ENCODE results near the gene CFAP20.

CFAP20 gene

GRCh38 chr16:58129097-58129936 lies at the start of gene CFAP20:
TSS of gene CFAP20 (minus strand) at chr16:58129381. CDS start at chr16:58129115, 266 bp downstream.
- peak; percentile 99 for DNase-seq

- DNase-seq = no peak
These were observed 48.2 kb upstream of the CFAP20 start for GRCh38 chr16:58177353-58177710.

GRCh38 chr16:58176608-58177352 lies 47.6 kb upstream of the CFAP20 start:
- DNase-seq = no peak

DNA sequence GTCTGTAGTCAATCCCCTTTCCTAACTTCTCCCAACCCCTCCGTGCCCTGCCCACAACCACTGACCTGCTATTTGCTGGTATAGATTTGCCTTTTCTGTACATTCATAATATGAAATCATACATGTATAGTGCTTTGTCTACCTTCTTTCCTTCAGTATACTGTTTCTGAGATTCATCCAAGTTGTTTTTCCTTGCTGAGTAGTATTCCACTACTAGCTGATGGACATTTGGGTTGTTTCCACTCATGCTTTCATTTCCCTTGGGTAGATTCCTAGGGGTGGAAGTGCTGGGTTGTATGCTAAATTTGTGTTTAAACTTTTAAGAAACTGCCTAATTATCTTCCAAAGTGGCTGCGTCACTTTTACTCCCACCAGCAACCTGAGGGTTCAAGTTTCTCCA lies 41.0 kb upstream of the CFAP20 start:
- no peak for DNase-seq

DNA sequence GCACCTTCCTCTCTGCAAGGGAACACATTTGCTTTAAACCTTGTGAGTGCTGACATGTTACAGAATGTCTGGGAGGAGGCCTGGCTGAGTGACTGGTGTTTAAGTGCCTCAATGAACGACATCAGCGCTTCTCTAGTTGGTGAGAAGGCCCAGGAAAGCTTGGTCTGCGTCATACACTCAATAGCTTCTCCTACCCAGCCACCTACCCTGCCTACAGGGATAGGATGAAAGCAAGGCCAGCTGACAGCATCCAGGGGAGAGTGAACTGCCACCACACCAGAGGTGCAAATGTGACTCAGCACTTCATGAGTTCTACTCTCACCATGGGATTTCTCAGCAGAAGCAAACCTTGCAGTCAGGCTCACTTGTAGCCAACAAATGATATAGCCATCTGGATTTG lies 31.7 kb upstream of the CFAP20 start:
- no peak for DNase-seq

- no peak for DNase-seq
These were observed 29.5 kb upstream of the CFAP20 start for GRCh38 chr16:58158725-58159124.

GRCh38 chr16:58157951-58158540 lies 28.9 kb upstream of the CFAP20 start:
- no peak for DNase-seq

DNA sequence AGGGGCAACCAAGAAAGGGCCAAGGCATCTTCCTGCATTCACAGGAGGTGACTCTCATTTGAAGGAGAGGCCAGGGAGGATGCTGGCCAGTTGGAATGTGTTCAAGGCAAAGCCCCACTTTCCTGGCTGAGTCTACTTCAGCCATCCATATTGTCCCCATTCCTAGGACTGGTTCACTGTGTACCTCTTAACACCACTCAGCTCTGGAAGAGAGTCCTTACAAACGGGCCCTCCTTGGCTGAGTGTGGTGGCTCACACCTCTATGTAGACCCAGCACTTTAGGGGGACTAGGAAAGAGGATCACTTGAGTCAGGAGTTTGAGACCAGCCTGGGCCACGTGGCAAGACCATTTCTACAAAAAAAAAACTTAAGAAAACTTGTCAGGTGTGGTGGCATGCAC lies 28.1 kb upstream of the CFAP20 start:
- no peak for DNase-seq

GRCh38 chr16:58155839-58156238 lies 26.7 kb upstream of the CFAP20 start:
- DNase-seq = no peak

- DNase-seq = no peak
These were observed 25.2 kb upstream of the CFAP20 start for GRCh38 chr16:58154345-58154744.

GRCh38 chr16:58152246-58152868 lies 23.2 kb upstream of the CFAP20 start:
- no peak for DNase-seq

- no peak for DNase-seq
These were observed 19.3 kb upstream of the CFAP20 start for GRCh38 chr16:58148526-58148925.

- no peak for DNase-seq
These were observed 18.9 kb upstream of the CFAP20 start for GRCh38 chr16:58148099-58148498.

DNA sequence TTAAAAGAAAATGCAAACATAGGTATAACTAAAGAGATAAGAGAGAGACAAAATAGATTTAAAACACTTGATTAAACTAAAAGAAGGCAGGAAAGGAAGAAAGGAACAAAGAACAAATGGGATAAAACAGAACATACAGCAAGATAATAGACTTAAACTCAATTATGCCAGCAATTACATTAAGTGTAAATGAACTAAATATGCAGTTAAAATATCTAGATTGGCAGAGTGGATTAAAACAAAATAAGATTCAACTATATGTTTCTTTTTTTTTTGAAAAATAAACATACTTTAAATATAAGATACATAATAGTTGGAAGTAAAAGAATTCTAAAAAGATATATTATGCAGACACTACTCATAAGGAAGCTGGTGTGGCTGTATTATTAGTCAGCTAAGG lies 9.7 kb upstream of the CFAP20 start:
- no peak for DNase-seq

GRCh38 chr16:58137581-58137980 lies 8.4 kb upstream of the CFAP20 start:
- DNase-seq = no peak

DNA sequence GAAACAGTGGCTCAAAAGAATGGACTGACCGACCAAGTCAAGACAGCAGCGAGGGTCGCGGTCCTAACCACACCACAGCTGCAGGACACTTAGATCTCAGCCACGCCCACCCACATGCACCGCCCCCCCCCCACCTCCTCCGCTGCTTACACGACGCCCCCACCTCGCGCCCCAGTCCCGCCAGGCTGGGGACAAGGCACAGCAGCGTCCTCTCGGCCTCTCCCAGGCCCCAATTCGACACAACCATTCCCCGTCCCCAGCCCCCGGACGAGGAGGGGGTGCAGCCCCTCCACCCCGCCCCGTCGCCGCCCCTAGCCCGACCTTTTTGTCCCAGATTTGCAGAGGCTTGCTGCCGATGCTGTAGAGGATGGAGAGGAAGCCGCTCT lies 477 bp downstream of the CFAP20 start:
- DNase-seq = peak; percentile 50

DNA sequence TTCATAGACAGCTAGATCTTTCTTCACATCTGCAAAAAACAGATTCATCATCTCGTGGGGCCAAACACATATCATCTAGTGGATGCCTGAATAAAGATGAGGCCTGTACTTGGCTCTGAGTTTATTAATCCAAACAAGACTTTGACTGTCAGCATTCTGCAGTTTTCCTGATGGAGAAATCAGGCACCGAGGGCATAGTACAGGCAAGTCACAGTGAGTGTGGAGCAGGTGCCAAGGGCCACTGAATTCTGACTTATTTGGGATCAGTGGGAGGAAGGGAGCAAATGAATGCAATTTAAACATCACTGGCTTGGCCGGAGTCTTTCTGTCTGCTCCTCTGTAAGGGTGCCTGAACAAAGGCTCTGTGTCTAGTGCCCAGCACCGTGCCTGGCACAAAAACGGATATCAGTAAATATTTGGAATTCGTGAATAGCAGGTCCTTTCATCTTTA lies 975 bp downstream of the CFAP20 start:
- no peak for DNase-seq

DNA sequence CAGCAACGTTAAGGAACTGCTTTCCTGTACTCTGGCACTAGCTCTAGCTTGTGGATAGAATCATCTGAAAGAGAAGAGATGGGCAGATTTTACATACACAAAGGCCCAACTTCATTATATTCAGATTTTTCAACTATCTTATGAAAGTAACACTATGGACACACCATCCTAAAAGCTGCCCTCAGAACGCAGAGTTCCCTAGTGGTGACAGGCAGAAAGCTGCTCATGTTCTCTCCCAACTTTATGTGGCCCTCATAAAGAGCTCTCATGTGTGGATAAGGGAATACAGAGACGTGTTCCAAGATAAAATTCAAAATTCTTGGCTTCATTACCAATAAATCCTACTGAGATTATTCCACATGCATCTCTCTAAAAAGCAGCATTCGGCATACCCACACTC lies 1.5 kb downstream of the CFAP20 start:
- peak; percentile 4 for DNase-seq

DNA sequence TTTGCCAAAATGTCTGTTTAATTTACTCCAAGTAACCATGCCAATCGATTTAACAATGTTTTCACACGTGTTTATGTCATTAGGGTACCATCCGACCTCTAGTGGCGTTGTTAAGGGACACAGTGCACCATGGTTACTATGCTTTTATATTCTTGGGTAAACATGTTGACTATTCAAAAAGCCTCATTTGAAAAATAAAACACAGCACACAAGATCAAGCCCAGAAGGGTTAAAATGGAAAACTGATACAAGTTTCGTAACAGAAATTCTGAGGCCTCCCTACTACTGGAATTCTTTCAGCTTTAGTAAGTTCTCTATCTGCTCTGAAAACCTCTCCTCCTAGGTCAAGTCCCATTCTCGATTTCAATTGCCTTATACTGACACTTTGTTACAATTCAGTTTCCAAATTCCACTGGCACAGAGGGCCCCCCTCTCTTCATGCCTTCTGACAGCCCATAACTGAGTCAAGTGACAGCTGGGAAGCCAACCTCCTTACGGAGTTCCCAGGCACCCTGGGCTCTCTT lies 2.1 kb downstream of the CFAP20 start:
- peak; percentile 8 for DNase-seq

DNA sequence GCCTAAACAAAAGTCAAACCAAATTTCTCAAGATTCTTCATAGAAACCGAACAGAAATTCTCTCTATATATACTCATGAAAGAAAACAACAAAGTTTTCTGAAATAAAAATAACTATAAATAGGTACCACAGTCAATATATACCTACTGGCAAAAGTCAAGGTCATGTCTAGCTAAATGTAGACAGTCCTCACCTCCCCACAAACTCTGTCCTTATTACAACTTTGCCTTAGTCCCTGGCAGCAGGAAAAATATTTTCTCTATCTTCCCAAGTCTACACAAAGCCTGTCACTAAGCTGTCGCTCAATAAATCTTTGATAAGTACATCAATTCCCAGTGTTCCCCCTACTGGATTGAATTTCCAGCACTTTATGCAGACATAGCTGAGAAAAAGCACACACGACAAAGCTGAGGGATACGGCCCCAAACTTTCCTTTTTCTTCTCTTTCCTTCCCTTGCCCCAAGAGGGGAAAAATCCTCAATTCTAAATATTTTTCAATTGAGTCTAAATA lies 2.7 kb downstream of the CFAP20 start:
- no peak for DNase-seq

- no peak for DNase-seq
These were observed 3.3 kb downstream of the CFAP20 start for GRCh38 chr16:58125781-58126335.

DNA sequence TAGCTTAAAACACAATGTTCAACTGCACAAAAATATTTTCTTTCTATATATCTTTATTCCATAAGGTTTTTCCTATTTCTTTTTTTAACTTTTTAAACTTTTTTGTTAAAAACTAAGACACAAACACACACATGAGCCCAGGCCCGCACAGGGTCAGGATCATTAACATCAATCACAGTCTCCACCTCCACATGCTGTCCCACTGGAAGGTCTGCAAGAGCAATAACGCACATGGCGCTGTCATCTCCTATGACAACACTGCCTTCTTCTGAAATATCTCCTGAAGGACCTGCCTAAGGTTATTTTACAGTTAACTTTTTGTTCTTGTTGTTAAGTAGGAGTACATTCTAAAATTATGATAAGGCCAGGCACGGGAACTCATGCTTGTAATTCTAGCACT lies 4.1 kb downstream of the CFAP20 start:
- DNase-seq = no peak

- no peak for DNase-seq
These were observed 4.6 kb downstream of the CFAP20 start for GRCh38 chr16:58124601-58124915.

All from NCI-H69 (cell line).